ENCODE data around the gene KRTAP10-11. TPM values are rescaled to one million over a fixed set of nuclear protein-coding genes. Genes with fewer than 3 reads are reported as not detected.

Gene KRTAP10-11
- total and polyA plus RNA-seq, 2 experiments from 2014 or later: not detected

GRCh38 chr21:44653656-44654575 lies 7.7 kb downstream of the KRTAP10-11 start:
- H3K27me3 Mint-ChIP-seq (ENCODE audit: insufficient read depth, low read depth, poor library complexity): peaks cover 14% of the 10 kb centered on the region
- H3K4me2 ChIP-seq: no peak overlapping the region
- no peaks in the 10 kb centered on the region for H3K79me2 ChIP-seq (replicated peaks; ENCODE audit: insufficient read depth)
- H3K9me3 Mint-ChIP-seq: peaks cover 18% of the 10 kb centered on the region
- H3K4me3 Mint-ChIP-seq: no peak overlapping the region
- H3K4me1 ChIP-seq (ENCODE audit: insufficient read depth): peaks cover 9% of the 10 kb centered on the region
- no peak overlapping the region for H2AFZ ChIP-seq
- H3K4me3 ChIP-seq: no peak overlapping the region
- no peaks in the 10 kb centered on the region for H3K9me2 ChIP-seq (ENCODE audit: insufficient read depth)
- no peak for TF ChIP-seq EZH2 (IDR thresholded peaks at IDR 0.05; ENCODE audit: low read depth, unreplicated experiment)
- no peak for TF ChIP-seq EZH2phosphoT487 (IDR thresholded peaks at IDR 0.05; ENCODE audit: unreplicated experiment)
- TF ChIP-seq CTCF (conservative IDR thresholded peaks at IDR 0.05; ENCODE audit: low read depth in 2 of 2): no peak
- TF ChIP-seq CREB1 (CRISPR knock-in tag; IDR thresholded peaks at IDR 0.05; ENCODE audit: low read depth): no peak
- TF ChIP-seq ZNF331 (CRISPR knock-in tag; IDR thresholded peaks at IDR 0.05; ENCODE audit: low read depth): no peak
- no peak for TF ChIP-seq REST (IDR thresholded peaks at IDR 0.05; ENCODE audit: unreplicated experiment)
- TF ChIP-seq NANOG (IDR thresholded peaks at IDR 0.05; ENCODE audit: borderline replicate concordance): no peak
- no peak for TF ChIP-seq STAT1 (IDR thresholded peaks at IDR 0.05; ENCODE audit: unreplicated experiment)
- TF ChIP-seq JUNB (IDR thresholded peaks at IDR 0.05; ENCODE audit: unreplicated experiment): no peak
- TF ChIP-seq POLR2AphosphoS5 (IDR thresholded peaks at IDR 0.05; ENCODE audit: low read depth): no peak
- no peak for TF ChIP-seq ZNF114 (CRISPR knock-in tag; IDR thresholded peaks at IDR 0.05)
- TF ChIP-seq ETS1 (IDR thresholded peaks at IDR 0.05): no peak
- TF ChIP-seq ZNF462 (CRISPR knock-in tag; IDR thresholded peaks at IDR 0.05): no peak
- H3K4me1 Mint-ChIP-seq: peaks cover 7% of the 10 kb centered on the region
- DNase-seq (ENCODE audit: low spot score) (no peak), ATAC-seq (no peak)
- H3K27ac ChIP-seq (ENCODE audit: low read depth): no peak overlapping the region
- H3K36me3 Mint-ChIP-seq (ENCODE audit: low read depth): peaks cover 9% of the 10 kb centered on the region; the same call in 2 of the 3 replicates
- no peaks in the 10 kb centered on the region for H4K20me1 ChIP-seq (replicated peaks; ENCODE audit: insufficient read depth)
- H3K27ac Mint-ChIP-seq: no peak overlapping the region
- H3F3A ChIP-seq (replicated peaks; ENCODE audit: low read depth): no peaks in the 10 kb centered on the region
- no peaks in the 10 kb centered on the region for H3K36me3 ChIP-seq (ENCODE audit: insufficient read depth)
- H3K27me3 ChIP-seq (ENCODE audit: insufficient read depth): no peaks in the 10 kb centered on the region

Data from GM23338 (cell line).